Smooth muscle cell (in vitro differentiated cells): ENCODE data around the gene SHISA8. TPM values are rescaled to one million over a fixed set of nuclear protein-coding genes. Genes with fewer than 3 reads are reported as not detected.

Experiments used
- DNase-seq: peaks from one replicate; lab custom pipeline; 2025; ENCODE audit not compliant: unreplicated experiment; lab: John Stamatoyannopoulos, UW
- H2AFZ ChIP-seq: fragments of 200-600 bp; sonication (generic); 2 replicates; pipeline ENCODE4 v1.6.0; 2016; ENCODE audit warnings: antibody characterized with exemption, low read depth, mild to moderate bottlenecking
- H3F3A ChIP-seq: fragments of 200-600 bp; sonication (generic); 2 replicates; pipeline ENCODE4 v1.6.0; 2017; ENCODE audit warnings: antibody characterized with exemption, low read depth
- H3K27ac ChIP-seq: fragments of 200-600 bp; sonication (generic); 2 replicates; pipeline ENCODE4 v1.5.1; 2016; ENCODE audit warnings: low read depth, mild to moderate bottlenecking
- H3K27me3 ChIP-seq: fragments of 200-600 bp; sonication (generic); 2 replicates; pipeline ENCODE4 v1.6.1; 2016; ENCODE audit warnings: low read depth, mild to moderate bottlenecking
- H3K36me3 ChIP-seq: fragments of 200-600 bp; sonication (generic); 2 replicates; pipeline ENCODE4 v1.5.1; 2016; ENCODE audit warnings: low read depth
- H3K4me1 ChIP-seq: fragments of 200-600 bp; sonication (generic); 2 replicates; pipeline ENCODE4 v1.5.1; 2016; ENCODE audit warnings: low read depth
- H3K4me2 ChIP-seq: fragments of 200-600 bp; sonication (generic); 2 replicates; pipeline ENCODE4 v1.6.0; 2016; ENCODE audit warnings: mild to moderate bottlenecking
- H3K4me3 ChIP-seq: fragments of 200-600 bp; sonication (generic); 2 replicates; pipeline ENCODE4 v1.5.1; 2016; ENCODE audit warnings: mild to moderate bottlenecking
- H3K79me2 ChIP-seq: fragments of 200-600 bp; sonication (generic); 2 replicates; pipeline ENCODE4 v1.6.0; 2016; ENCODE audit warnings: low read depth, mild to moderate bottlenecking
- H3K9ac ChIP-seq: fragments of 200-600 bp; sonication (generic); 2 replicates; pipeline ENCODE4 v1.6.0; 2016; ENCODE audit warnings: low read depth
- H3K9me3 ChIP-seq: fragments of 200-600 bp; sonication (generic); replicated peaks from 2 replicates; pipeline ENCODE4 v1.5.1; 2016; ENCODE audit warnings: low read depth
- H4K20me1 ChIP-seq: fragments of 200-600 bp; sonication (generic); 2 replicates; pipeline ENCODE4 v1.6.0; 2016; ENCODE audit warnings: low read depth
- WGBS: methylation state at CpG from one replicate; pipeline ENCODE4 v1.1.7; 2016; ENCODE audit warnings: low lambda C conversion rate; 5-methylcytosine and 5-hydroxymethylcytosine counted together
- polyA plus RNA-seq: library from polyadenylated mRNA; unstranded; fragments of >200 nt; fragmentation: Nextera tagmentation; extraction: Ambion mirVana; gene quantifications from 2 replicates; pipeline ENCODE4 v1.2.1, GENCODE V29; 2016
- total RNA-seq: library from RNA; depleted of rRNA; stranded (reverse); fragments of >200 nt; gene quantifications from 2 replicates; pipeline ENCODE4 v1.2.3, GENCODE V29; 2014
- TF ChIP-seq, protein P1 (sequence below): fragments of 200-600 bp; sonication (generic); IDR thresholded peaks from 2 replicates; pipeline ENCODE4 v1.5.1; 2017; ENCODE audit warnings: borderline replicate concordance, mild to moderate bottlenecking, antibody characterized with exemption; ENCODE audit not compliant: insufficient read depth, poor library complexity, severe bottlenecking

Gene SHISA8
- total RNA-seq (not detected in 2 replicates), polyA plus RNA-seq (0.11 TPM in 1 of 2 replicates, not detected in the other)

DNA sequence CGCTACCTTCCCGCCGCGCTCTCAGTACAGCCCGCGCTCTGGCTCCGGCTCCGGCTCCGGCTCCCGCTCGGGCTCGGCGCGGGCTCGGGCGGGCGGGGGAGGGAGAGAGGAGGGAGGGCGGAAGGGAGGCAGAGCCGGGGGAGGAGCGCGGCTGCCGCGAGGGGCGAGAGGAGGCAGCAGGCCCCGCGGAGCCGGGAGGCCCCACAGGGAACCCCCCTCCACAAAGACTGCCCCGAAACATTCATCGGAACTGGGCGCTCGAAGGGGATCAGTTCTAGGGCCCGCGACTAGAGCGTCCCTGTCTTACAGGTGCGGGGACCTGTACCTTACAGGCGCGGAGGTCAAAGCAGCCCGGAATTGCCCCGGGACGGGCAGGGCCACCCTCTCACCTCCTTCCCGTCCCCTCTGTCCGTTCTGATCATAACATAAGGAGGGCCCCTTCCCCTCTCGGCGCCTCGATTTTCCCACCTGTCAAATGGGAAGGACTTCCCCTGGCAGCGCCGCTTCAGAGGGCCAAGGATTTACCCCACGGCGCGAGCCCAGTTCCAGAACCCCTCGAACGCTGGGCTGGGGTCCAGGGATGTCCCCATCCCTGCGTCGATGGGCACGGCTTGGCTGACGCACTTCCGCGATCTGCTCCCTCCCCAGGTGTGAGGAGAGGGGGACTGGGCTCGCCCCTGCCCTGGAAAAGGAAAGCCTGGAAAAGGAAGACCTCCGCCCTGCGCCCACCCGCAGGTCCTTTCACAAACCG is at the start of gene SHISA8:
SHISA8 (minus strand) TSS at position 40 of the 751 bp plus-strand sequence. CDS start 407 bp downstream, outside the sequence.
- Histone ChIP-seq H3K4me3 (peak within 1 kb of the TSS; percentile 29), H3K4me1 (peaks cover 15% of the 10 kb centered on the region), H3K27ac (no peak within 1 kb of the TSS), H3F3A (no peaks in the 10 kb centered on the region), H3K4me2 (peak within 1 kb of the TSS; percentile 86), H3K9me3 (no peaks in the 10 kb centered on the region), H2AFZ (no peak within 1 kb of the TSS), H3K36me3 (no peaks in the 10 kb centered on the region), H3K9ac (no peak within 1 kb of the TSS), H4K20me1 (peaks cover 8% of the 10 kb centered on the region), H3K79me2 (no peaks in the 10 kb centered on the region), H3K27me3 (peaks cover 79% of the 10 kb centered on the region)
- 10% methylated on average over 36 of the region's 63 CpGs for WGBS
- peak; percentile 13 for DNase-seq
- TF ChIP-seq, protein P1, sequence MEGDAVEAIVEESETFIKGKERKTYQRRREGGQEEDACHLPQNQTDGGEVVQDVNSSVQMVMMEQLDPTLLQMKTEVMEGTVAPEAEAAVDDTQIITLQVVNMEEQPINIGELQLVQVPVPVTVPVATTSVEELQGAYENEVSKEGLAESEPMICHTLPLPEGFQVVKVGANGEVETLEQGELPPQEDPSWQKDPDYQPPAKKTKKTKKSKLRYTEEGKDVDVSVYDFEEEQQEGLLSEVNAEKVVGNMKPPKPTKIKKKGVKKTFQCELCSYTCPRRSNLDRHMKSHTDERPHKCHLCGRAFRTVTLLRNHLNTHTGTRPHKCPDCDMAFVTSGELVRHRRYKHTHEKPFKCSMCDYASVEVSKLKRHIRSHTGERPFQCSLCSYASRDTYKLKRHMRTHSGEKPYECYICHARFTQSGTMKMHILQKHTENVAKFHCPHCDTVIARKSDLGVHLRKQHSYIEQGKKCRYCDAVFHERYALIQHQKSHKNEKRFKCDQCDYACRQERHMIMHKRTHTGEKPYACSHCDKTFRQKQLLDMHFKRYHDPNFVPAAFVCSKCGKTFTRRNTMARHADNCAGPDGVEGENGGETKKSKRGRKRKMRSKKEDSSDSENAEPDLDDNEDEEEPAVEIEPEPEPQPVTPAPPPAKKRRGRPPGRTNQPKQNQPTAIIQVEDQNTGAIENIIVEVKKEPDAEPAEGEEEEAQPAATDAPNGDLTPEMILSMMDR = no peak

- TF ChIP-seq, protein P1 = no peak
- H3F3A ChIP-seq = no peaks in the 10 kb centered on the region
- H3K27ac ChIP-seq = no peak overlapping the region
- peaks cover 7% of the 10 kb centered on the region for H3K4me1 ChIP-seq
- no peaks in the 10 kb centered on the region for H3K36me3 ChIP-seq
- H4K20me1 ChIP-seq = no peaks in the 10 kb centered on the region
- no peaks in the 10 kb centered on the region for H3K79me2 ChIP-seq
- no peaks in the 10 kb centered on the region for H3K9me3 ChIP-seq
- H3K9ac ChIP-seq = no peak overlapping the region
- no peak overlapping the region for H3K4me2 ChIP-seq
- H3K4me3 ChIP-seq = no peak overlapping the region
- H3K27me3 ChIP-seq = no peaks in the 10 kb centered on the region
- 78% methylated on average over 5 of the region's 5 CpGs for WGBS
- no peak for DNase-seq
- no peak overlapping the region for H2AFZ ChIP-seq
Measured at GRCh38 chr22:41964112-41964491, 49.2 kb upstream of the SHISA8 start.

DNA sequence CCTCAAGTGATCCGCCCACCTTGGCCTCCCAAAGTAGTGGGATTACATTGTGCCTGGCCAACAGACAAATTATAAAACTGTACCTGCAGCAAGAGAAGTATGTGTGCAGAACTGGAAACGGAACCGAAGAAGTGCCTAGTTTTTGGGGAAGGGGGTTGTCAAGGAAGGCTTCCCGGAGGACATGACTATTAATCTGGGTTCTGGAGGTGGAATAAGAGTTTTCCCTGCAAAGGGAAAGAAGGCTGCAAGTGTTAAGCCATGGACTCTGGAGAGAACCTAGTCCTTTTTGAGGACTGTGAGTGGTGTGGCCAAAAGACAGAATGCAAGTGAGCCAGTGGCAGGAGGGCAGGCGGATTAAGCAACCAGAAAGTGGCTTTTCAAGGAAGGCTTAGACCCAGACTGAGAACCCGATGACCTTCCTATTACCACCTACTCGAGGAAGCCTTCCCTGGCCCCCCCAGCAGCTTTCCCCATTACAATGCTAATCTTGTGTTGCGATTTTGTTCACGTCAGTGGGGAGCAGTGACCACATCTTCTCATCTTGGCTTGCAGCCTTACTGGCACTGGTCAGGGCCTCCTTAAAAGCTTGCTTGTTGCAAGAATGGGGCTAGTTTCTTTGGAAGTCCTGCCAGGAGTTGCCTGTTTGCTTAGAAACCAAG is 48.7 kb upstream of the SHISA8 start:
- H3K27ac ChIP-seq = no peak overlapping the region
- no peak overlapping the region for H3K4me2 ChIP-seq
- no peaks in the 10 kb centered on the region for H3K9me3 ChIP-seq
- no peak overlapping the region for H2AFZ ChIP-seq
- DNase-seq = no peak
- no peaks in the 10 kb centered on the region for H3K27me3 ChIP-seq
- H4K20me1 ChIP-seq = no peaks in the 10 kb centered on the region
- no peak overlapping the region for H3K9ac ChIP-seq
- TF ChIP-seq, protein P1 = no peak
- H3K4me3 ChIP-seq = no peak overlapping the region
- H3K36me3 ChIP-seq = no peaks in the 10 kb centered on the region
- 79% methylated on average over 9 of the region's 9 CpGs for WGBS
- H3F3A ChIP-seq = no peaks in the 10 kb centered on the region
- no peaks in the 10 kb centered on the region for H3K79me2 ChIP-seq
- H3K4me1 ChIP-seq = peaks cover 7% of the 10 kb centered on the region
